HG03571 (cell line): Measurements from ENCODE around the gene RANGAP1.

ENCODE experiments used
- ATAC-seq: cut with Tn5 transposase; IDR thresholded peaks from one replicate; pipeline ENCODE4 v1.9.1; 2021; ENCODE audit not compliant: unreplicated experiment

The RANGAP1 gene

GRCh38 chr22:41204066-41204465, 81.9 kb downstream of the RANGAP1 start:
- ATAC-seq = no peak

DNA sequence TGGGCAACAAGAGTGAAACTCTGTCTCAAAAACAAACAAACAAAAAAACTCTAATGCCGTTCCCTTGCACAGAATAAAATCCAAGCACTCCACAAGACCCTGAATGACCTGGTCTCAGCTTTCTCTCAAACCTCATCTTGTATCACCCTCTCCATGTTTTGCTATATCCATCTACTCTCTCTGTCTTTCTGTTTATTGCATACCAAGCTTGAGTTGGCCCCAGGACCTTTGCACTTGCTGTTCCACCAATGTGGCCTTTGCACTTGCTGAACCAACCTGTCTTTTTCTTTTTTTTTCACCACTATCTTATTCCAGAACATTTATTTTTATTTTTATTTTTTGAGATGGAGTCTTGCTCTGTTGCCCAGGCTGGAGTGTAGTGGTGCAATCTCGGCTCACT, 82.9 kb downstream of the RANGAP1 start:
- no peak for ATAC-seq

DNA sequence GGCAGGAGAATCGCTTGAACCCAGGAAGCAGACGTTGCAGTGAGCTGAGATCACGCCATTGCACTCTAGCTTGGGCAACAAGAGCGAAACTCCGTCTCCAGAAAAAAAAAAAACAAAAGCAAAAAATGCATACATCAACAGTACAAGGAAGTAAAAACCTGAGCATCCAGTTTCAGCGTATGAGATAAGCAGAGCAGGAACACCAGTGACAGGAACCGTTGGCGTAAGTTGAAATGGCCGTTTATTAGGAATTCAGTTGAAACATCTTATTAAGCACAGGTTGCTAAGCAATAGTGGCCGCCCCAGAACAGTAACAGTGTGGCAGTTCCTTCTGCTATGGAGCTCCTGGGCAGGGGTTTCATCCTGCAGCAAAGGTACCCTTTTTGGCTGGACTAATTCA, 84.8 kb downstream of the RANGAP1 start:
- no peak for ATAC-seq

DNA sequence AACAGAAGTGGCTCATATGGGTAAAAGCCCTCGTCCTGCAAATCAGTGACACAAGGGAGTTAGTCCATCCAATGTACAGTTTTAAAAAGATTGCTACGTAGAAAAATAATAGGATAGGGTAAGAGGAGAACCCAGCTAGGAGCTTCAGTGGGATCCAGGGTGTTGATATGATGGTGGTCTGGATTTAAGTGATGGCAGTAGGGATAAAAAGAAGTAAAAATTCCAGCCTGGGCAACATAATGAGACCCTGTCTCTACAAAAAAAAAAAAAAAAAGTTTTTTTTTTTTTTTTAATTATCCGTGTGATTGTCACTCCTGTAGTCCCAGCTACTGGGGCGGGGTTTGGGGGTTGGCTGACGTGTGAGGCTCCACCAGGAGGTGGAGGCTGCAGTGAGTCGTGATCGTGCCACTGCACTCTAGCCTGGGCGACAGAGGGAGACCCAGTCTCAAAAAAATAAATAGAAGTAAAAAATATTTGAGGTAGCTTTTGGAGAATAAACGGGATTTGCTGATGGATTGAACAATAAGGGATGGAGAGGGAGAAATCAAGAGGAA, 87.9 kb downstream of the RANGAP1 start:
- ATAC-seq = no peak

- ATAC-seq = peak; percentile 67
Measured at GRCh38 chr22:41197038-41197972, 88.7 kb downstream of the RANGAP1 start.
